OCI-M2 (cell line): ENCODE results near the gene COL6A2.
"Not testable (repeated sequence)": the region's sequence is repeated elsewhere in the genome, so short reads cannot be mapped to it uniquely, and the experiment has no call there.

Experiments
- DNase-seq: peaks from one replicate; lab custom pipeline; 2025; ENCODE audit not compliant: unreplicated experiment; lab: John Stamatoyannopoulos, UW

The COL6A2 gene

GRCh38 chr21:46078322-46078977 lies 19.5 kb upstream of the COL6A2 start:
- no peak for DNase-seq

DNA sequence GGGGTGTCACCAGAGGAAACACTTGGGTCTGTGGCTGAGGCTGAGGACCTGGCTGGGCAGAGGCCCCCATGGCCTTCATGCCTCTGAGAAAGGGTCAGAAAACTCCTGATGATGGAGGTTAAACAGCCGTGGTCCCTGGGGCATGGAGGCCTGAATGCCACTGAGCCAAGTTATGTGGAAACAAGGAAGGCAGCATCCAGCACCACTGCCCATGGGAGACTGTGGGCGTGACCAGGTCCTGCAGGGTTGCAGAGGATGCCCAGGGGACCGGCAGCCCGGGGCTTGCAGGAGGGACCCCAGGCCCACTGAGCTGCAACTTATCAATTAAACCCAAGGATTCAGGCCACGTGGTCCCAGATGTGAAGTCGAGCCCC lies 18.9 kb upstream of the COL6A2 start:
- no peak for DNase-seq

- DNase-seq, result no peak
Observed at GRCh38 chr21:46079352-46080170, 18.4 kb upstream of the COL6A2 start.

DNA sequence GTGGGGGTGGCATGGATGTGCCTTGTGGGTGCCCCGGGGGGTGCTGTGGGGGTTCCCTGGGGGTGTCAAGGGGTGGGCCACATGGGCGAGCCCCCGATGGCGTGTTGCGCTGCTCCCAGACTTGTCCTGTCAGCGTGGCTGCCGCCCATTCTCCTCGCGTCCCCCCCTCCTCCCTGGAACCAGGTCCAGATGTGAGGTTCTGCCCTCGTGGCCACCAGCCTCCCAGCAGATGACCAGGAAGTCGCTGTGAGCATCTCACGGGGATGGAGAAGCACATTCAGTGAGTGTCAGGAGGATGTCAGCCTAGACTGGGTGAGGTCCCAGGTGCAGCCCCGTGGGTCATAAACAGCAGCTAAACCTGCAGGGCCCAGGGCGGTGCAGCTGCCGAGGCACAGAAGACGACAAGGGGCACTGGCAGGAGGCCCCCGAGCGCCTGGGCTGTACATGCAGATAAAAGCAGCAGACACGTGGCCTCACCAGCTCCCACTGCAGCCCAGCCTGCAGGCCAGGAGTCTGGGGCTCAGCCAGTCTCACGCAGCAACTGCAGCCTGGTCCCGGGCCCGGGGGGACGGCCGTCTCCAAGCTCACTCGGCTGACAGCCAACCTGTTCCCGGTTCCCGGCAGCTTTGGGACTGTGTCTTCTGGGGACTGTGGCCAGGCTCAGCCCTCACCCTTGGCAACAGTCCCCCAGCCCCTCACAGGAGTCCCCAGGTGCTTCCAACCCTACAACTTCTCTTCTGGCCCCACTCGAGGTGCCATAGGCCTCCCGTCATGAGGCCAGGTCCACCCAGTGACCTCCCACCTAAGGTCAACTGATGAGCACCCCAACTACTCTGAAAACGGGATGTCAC lies 17.5 kb upstream of the COL6A2 start:
- DNase-seq, result no peak

- no peak for DNase-seq
Observed at GRCh38 chr21:46081022-46081861, 16.7 kb upstream of the COL6A2 start.

- DNase-seq, result no peak
Observed at GRCh38 chr21:46081862-46082712, 15.8 kb upstream of the COL6A2 start.

DNA sequence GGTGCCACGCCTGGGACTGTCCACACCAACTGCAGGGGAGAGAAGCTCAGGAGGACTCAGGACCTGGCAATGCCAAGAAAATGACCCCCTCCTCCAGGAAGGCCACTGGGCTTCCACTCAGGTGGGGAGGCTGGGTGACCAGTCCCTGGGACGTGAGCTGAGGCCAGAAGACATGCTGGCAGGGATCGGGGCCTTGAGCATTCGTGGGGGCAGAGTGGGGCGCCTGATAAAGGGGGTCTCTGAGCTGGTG lies 15.3 kb upstream of the COL6A2 start:
- DNase-seq, result no peak

- no peak for DNase-seq
Observed at GRCh38 chr21:46082963-46083790, 14.7 kb upstream of the COL6A2 start.

DNA sequence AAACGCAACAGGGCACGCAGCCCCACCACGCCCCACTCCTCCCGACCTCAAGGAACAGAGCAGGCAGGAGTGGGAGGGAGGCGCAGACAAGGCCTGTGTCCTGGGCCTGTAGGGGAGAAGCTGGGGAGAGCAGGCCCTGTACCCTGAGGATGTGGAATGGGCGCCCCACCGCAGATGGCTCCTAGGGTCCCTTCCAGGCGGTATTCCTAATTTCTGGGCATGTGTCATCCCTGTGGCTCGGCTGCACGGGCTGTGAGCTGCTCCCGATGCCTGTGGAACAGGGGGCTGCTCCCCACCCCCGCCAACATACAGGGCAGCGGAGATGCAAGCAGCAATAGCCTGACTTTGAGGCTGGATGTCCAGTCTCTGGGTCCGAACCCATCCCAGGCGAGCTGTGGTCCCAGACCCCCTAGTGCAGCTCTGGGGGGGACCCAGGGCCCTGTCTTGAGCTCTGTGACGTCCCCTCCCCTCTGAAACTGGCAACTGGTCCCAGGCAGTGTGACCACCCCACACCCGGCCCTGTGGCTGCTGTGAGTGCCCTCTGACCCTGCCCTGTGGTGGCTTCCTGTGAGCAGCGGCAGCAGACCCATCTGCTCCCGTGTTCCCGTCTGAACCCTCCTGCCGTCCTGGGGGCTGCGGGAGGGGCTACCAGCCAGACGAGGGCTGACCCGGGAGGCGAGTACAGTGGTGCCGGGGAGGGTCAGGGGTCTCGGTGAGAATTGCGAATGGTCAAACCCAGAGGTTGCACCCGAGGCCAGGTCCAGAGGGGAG lies 13.9 kb upstream of the COL6A2 start:
- DNase-seq, result no peak

- no peak for DNase-seq
Observed at GRCh38 chr21:46084709-46085108, 13.2 kb upstream of the COL6A2 start.

DNA sequence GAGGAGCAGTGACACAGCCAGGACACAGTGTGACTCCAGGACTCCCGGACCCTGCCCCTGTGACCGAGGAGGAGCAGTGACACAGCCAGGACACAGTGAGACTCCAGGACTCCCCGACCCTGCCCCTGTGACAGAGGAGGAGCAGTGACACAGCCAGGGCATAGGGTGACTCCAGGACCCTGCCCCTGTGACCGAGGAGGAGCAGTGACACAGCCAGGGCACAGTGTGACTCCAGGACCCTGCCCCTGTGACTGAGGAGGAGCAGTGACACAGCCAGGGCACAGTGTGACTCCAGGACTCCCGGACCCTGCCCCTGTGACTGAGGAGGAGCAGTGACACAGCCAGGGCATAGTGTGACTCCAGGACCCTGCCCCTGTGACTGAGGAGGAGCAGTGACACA lies 12.7 kb upstream of the COL6A2 start:
- not testable (repeated sequence) for DNase-seq

- DNase-seq, result no peak
Observed at GRCh38 chr21:46087641-46088040, 10.3 kb upstream of the COL6A2 start.

DNA sequence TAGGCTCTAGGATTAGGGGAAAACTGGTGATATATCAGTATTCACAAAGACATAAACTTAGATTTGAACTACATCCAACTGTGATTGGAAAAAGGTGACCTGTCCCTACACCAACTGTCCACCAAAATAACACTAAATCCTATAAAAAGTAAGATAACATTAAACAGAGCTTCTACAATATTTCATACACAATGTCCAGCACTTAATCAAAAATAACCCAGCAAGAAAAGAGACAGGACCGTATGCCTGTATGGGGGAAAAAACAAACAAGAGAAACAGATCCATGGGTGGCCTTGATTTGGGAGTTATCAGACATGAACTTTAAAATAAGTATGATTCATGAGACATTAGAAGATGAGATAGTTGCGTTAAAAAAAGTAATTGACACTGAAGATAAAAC lies 9.7 kb upstream of the COL6A2 start:
- no peak for DNase-seq

- DNase-seq, result no peak
Observed at GRCh38 chr21:46089285-46089684, 8.6 kb upstream of the COL6A2 start.

GRCh38 chr21:46091118-46091517 lies 6.8 kb upstream of the COL6A2 start:
- no peak for DNase-seq

GRCh38 chr21:46091631-46092025 lies 6.3 kb upstream of the COL6A2 start:
- no peak for DNase-seq

- no peak for DNase-seq
Observed at GRCh38 chr21:46092026-46092764, 5.7 kb upstream of the COL6A2 start.
